ENCODE data around the gene SLC35B2.
A peak's percentile ranks its signal among the peaks of the same experiment; 100 is the strongest.

The SLC35B2 gene

DNA sequence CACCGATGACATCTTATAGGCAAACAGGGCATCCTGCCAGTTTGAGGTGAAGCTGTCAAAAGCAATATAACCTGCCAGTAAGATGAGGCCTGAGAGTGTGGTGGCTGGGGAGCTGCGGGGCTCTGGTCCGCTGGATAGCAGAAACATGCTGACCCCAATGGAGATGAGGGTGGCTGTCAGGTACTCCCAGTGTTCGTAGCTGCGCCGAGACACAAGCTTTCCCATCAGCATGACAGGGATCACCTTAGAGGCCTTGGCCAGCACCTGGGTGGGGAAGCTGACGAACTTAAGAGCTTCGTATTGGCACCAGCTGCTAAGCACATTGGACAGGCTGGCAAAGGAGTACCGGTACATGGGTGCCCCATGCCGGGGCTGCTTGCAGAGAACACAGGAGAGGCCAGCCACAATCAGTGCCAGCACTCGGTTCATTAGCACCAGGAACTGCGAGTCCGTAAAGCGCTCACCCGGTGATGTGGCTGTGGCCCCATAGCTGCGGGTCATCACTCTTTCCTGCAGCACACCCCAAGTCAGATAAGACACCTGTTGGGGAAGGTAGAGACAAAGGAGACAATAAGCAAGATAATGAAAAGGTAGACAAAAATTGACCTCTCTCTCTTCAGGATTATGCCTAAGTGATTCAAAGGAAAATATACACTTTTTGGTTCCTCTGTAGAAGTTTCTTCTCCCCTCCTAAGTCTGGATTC lies 2.1 kb downstream of the SLC35B2 start:
- peak in 1 of 51 donors; percentile 37 for DNase-seq

DNA sequence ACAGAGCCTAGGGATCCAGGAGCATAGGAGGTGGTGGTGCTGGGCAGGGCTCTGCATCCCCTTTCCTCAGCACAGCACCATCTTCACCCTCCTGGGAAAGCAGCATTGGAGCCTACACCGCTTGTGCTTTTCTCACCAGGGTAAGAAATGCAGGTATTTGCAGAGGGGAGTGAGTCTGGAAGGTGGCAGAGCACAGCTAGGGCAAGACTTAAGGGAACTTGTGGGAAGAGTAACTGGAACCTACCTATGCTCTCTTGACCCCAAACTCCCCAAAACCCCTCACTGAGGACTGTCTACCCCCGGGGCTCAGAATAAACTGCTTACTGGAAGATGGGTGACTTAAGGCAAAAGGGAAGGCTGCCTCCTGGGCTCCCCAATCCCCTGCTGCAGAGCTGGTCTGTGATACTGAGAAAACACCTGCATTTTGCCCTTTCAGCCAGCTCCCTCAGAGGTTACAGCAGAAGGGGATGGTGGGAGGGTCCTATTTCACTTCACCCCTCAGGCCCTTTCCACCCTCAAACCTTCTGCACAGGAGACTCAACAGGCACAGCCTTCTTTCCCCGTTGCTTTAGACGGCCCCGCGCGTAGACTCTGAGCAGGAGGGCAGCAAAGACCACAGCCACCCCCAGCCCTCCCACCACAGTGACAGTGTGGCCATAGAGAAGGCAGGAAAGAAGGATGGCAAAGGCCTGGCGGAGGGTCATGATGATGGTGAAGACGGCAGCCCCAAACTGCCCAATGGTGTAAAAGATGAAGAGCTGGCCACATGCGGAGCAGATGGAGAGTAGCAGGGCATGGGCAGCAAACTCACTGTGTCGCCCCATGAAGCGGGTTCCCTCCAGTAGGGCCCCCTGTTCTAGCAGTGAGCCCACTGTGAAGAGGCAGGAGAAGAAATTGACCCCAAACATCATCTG lies 2.9 kb downstream of the SLC35B2 start:
- DNase-seq, result peak in 2 of 51 donors; percentile 30 to 39

DNA sequence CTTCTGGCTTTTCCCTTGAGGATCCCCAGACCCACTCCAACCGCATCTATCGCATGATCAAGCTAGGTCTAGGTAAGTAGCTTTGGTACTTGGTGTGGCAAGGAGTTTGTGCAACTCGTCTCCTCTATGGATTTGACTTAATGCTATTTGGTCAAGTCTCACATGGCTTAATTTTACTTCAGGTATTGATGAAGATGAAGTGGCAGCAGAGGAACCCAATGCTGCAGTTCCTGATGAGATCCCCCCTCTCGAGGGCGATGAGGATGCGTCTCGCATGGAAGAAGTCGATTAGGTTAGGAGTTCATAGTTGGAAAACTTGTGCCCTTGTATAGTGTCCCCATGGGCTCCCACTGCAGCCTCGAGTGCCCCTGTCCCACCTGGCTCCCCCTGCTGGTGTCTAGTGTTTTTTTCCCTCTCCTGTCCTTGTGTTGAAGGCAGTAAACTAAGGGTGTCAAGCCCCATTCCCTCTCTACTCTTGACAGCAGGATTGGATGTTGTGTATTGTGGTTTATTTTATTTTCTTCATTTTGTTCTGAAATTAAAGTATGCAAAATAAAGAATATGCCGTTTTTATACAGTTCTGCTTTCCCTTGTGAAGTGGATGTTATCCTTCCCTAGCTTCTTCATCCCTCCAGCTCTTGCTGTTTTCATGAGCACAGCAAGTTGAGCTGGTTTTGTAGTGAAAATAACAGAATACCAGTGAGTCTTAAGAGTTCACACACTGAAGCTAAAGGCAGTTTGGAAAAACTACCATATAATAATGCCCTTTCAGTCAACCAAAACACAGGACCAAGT lies 3.8 kb downstream of the SLC35B2 start:
- peak in 3 of 51 donors; percentile 18 to 23 (median 19) for DNase-seq

DNA sequence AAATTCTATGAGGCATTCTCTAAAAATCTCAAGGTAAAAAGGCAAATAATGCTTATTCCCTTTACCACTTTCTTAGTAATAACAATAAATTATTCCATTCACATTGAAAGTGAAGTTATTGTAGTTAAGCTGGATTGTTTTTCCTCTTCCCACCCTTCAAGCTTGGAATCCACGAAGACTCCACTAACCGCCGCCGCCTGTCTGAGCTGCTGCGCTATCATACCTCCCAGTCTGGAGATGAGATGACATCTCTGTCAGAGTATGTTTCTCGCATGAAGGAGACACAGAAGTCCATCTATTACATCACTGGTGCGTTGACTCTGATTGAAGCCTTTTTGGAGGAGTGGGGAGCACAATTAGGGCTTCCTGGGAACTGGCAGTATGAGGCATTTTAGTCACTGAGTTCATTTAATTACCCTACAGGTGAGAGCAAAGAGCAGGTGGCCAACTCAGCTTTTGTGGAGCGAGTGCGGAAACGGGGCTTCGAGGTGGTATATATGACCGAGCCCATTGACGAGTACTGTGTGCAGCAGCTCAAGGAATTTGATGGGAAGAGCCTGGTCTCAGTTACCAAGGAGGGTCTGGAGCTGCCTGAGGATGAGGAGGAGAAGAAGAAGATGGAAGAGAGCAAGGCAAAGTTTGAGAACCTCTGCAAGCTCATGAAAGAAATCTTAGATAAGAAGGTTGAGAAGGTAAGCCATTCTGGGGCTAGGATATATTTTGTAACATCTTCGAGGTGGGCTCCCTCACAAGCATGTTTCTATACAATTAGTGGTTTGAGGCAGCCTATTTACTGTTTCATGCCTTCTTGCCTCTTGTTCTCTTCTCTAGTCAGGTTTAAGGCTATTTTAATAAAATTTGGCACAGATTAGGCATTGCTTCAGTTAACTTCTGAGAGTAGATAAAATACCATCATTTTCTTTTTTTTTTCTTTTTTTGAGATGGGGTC lies 5.5 kb downstream of the SLC35B2 start:
- no peak for DNase-seq

DNA sequence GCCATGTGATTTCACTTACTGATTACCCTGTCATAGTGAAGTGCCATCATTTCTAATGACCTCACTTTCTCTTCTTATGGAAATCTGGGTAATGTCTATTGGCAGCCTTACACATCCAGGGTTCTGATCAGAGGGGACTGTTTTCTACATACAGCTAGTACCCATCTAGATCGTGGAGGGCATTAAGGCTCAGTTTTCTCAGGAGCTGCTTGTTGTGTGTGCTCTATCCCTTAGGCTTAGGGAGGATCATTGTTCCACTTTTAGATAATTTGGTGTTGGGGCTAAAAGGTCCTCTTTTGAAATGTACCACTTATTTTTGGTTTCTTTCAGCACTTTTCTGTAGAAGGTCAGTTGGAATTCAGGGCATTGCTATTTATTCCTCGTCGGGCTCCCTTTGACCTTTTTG lies 6.6 kb downstream of the SLC35B2 start:
- DNase-seq, result no peak

DNA sequence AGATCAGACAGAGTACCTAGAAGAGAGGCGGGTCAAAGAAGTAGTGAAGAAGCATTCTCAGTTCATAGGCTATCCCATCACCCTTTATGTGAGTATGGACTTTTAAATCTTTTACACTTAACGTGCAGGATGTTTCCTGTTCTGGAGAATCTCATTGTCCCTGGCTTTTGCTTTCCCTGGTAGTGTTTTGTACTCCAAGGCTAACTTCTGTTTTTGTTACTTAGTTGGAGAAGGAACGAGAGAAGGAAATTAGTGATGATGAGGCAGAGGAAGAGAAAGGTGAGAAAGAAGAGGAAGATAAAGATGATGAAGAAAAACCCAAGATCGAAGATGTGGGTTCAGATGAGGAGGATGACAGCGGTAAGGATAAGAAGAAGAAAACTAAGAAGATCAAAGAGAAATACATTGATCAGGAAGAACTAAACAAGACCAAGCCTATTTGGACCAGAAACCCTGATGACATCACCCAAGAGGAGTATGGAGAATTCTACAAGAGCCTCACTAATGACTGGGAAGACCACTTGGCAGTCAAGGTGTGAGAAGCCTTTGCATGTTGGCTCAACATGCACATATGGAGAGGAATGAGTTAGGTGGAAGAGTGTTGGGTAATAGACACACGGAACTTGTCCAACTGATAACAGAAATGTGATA lies 7.1 kb downstream of the SLC35B2 start:
- DNase-seq, result no peak

DNA sequence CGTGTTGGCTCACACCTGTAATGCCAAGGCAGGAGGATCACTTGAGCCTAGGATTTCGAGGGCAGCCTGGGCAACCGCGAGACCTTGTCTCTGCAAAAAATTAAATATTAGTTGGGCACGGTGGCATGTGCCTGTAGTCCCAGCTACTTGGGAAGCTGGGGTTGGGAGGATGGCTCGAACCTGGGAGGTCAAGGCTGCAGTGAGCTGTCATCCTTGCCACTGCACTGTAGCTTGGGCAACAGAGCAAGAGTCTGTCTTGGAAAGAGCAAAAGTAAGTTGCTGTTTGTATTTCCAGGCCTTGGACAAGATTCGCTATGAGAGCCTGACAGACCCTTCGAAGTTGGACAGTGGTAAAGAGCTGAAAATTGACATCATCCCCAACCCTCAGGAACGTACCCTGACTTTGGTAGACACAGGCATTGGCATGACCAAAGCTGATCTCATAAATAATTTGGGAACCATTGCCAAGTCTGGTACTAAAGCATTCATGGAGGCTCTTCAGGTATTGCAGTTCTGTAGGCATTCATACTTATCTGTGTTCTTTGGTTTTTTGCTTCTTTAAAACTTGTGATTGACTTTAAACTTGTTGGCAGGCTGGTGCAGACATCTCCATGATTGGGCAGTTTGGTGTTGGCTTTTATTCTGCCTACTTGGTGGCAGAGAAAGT lies 8.1 kb downstream of the SLC35B2 start:
- peak in 1 of 51 donors; percentile 10 for DNase-seq

DNA sequence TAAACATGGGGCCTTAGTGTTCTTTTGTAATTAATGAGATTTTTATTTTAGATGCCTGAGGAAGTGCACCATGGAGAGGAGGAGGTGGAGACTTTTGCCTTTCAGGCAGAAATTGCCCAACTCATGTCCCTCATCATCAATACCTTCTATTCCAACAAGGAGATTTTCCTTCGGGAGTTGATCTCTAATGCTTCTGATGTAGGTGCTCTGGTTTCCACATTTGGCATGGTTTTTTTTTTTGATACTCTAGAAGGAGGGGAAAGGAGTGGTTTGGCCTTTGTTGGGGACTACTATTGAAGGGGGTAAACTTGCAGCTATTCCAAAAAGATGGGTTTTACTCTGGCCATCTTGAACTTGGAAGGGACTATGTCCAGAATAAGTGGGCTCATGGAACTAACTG lies 8.7 kb downstream of the SLC35B2 start:
- DNase-seq, result no peak

DNA sequence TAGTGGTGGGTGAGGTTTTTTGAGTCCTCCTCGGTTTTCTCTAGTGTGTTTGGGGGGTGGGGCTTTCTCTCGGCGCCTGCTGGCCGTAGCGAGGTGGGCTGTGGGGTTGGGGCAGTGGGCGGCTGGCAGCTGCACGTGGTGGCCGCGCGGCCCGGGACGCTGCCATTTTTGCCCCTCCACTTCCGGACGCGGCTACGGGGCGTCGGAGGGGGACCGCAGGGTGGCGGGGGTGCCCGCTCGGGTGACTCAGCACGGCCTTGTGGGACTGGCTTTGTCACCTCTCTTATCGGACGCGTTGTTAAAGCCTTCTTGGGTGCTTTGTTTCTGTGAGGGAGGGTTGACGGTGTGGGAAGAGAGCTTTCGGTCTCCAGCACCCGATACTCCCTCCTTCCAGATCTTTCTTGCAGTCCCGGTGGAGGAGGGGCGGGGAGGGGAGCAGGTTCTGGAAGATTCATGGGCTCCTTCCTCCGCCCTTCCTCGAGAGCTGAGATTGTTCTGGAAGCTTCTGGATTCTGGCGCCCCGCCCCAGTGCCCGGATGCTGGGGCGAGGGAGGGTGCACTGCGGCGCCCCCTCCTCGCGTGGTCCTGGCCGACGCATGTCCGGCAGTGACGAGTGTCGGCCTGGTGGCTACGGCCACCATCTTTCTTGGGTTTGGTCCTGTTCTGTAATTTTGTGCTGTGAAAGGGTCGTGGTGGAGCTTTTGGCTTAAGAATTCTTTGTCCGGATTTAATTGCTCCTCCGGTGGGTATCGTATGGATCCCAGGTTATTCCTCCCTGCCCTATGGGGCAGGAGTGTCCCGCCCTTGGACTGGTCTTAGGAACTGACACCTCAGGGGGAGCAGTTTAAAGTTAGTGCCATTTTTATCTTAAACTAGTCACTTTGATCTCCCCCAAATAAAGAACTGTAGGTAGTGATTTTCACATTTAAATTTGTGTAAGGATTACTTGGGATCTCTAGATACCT lies 9.7 kb downstream of the SLC35B2 start:
- peak in 46 of 51 donors; percentile 35 to 95 (median 70) for DNase-seq

DNA sequence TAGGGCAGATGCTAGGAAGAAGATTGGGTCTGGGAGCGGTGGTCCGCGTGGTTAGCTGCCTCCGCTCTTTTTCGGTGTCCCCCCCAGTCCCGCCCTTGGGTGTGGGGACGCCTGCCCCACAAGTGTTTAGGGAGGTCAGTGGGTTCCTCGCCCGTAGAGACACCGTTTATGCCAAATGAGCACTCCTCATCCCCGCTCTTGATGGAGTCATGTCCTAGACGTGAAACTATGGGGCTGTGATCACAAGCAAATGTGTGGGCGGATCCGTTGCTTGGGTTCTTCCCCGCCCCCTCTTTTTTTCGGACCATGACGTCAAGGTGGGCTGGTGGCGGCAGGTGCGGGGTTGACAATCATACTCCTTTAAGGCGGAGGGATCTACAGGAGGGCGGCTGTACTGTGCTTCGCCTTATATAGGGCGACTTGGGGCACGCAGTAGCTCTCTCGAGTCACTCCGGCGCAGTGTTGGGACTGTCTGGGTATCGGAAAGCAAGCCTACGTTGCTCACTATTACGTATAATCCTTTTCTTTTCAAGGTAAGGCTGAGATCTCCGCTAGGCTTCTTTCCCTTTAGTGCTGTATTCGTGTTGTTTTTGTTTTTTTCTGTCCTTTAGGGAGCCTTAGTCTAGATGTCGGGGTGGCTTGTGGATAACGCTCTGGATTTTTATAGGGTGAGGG lies 10.5 kb downstream of the SLC35B2 start, which contains the start of gene HSP90AB1:
TSS of gene HSP90AB1 (plus strand) at position 439 of the 675 bp plus-strand sequence. CDS start 1,529 bp downstream, outside the sequence.
- DNase-seq, result peak; percentile 72 to 97 (median 89)

DNA sequence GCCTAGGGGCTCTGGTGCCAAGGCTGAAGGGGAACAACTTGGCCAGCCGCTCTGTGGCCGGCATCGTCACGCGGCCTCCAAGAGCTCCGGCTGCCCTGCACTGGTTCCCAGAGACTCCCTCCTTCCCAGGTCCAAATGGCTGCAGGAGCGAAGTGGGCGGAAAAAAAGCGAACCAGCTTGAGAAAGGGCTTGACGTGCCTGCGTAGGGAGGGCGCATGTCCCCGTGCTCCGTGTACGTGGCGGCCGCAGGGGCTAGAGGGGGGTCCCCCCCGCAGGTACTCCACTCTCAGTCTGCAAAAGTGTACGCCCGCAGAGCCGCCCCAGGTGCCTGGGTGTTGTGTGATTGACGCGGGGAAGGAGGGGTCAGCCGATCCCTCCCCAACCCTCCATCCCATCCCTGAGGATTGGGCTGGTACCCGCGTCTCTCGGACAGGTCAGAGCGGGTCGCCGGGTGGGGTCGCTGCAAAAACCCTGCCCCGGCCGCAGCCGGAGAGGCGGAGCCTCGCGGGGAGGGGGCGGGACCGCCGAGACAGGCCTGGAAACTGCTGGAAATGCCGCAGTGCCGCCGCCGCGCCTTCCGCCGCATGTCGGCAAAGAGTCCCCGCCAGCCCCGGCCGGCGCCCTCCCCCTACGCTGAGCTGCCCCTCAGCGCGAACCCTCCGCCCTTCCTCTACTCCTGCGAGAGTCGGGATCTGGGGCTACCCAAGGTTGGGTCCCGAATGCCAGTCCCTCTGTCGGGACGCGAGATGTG lies 11.2 kb downstream of the SLC35B2 start:
- DNase-seq, result peak; percentile 48 to 97 (median 86)

DNA sequence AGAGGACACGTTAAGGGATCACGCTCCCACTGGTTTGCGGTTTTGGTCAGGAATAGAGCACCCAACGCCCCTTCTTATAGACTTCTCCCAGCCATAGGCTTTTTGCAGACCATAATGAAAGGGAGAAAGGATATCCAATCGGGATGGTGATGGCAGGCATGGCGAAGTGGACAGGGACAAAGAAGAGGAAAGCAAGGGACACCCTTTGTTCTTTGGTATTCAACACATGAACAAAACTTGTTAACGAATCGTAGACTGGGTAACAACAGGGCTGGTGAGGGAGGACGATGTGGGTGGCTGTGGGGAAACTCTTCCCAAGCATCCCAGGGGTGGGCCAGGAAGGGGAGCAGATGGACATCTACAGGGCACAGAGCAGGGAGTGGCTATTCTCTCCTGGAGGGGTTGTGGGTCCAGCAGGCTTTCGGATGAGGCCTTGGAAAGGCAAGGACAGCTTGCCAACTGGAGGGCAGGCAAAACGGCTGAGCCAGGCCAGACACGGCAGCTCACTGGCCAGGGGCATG lies 11.9 kb downstream of the SLC35B2 start:
- no peak for DNase-seq

DNA sequence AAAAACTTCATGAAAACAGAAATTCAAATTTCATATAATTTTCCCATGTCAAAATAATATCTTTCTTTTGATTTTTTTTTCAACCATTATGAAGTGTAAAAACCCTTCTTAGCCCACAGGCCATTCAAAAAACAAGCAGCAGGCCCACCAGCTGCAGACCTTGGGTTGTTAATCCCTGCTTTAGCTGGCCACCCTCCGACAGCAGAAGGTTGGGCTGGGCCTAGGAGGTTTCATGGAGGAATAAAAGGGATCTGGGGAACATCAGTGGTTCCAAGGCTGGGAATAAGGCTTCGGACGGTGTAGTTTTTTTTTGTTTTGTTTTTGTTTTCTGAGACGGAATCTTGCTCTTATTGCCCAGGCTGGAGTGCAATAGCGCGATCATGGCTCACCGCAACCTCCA lies 14.0 kb downstream of the SLC35B2 start:
- DNase-seq, result no peak

DNA sequence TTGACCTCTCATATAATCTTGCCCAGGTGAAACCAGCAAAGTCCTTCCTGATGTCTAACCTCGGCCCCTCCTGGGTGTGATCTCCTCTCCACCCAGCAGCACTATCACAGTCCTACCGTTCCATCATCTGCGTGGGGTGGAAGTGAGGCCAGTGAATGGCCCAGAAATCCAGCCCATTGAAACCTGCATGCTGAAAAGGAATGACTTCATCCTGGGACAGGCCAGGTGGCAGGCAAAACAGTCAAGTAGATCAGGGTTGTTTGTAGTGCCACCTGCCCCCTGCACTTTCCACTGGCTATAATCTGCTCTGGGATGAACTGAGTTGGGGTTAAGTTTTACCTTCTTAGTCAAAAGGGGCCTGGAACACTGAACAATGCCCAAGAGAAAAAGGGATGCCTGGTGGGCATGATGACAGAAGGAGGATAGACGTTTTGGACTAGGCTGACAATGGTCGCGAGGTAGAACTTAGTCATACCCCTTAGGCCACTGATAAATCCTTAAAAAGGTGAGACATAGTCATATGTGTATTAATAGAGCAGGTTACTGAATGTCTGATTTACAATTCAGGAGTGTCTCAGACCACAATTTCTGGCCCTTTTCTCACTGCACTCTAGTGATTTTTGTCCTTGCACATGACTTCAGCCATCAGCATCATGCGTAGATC lies 18.5 kb downstream of the SLC35B2 start:
- no peak for DNase-seq

DNA sequence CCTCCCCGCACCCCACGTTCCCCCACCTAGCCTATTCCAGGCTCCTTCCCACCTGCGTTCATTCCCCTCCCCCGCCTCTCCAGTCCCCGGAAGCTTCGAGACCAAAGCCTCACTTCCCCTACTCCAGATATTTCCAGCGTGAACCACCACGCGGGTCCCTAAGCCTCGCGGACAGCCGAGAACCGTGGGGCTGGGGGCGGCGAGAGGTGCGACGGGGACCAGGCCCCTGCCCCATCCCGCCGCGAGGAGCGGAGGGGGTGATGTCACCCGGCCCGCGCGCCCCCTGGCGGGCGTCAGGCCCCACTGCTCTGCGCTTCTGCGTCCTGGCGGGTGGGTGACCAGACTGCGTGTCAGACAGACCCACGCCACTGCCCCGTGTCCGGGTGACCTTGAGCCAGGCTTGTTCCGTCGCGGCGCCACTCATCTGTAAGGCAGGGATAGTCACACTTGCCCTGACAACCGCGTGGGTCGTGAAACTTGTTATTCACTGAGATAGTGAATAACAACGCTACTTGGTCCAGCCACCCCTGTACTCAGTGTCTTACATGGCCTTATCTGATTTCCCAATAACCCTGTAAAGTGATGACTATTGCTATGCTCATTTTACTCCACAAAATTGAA lies 19.4 kb downstream of the SLC35B2 start:
- peak in 50 of 51 donors; percentile 40 to 91 (median 72) for DNase-seq
